NCI-H2081 treated with DMSO at 0.1 percent for 48 hours (cell line): Measurements from ENCODE around the gene TXNDC16.
A peak's percentile ranks its signal among the peaks of the same experiment; 100 is the strongest.
"Not testable (repeated sequence)": the region's sequence is repeated elsewhere in the genome, so short reads cannot be mapped to it uniquely, and the experiment has no call there.

Experiments
- DNase-seq: peaks from one replicate; lab custom pipeline; 2025; lab: John Stamatoyannopoulos, UW

The TXNDC16 gene

GRCh38 chr14:52552063-52552988, at the start of gene TXNDC16, which contains the start of gene GPR137C:
Gene TXNDC16, minus strand, starts transcription at chr14:52552505. Its CDS starts 8,948 bp downstream, at chr14:52543557.
Gene GPR137C, plus strand, starts transcription at chr14:52552836. Its CDS starts 312 bp downstream, at chr14:52553148.
- peak; percentile 97 for DNase-seq

GRCh38 chr14:52599974-52600373, 47.7 kb upstream of the TXNDC16 start:
- no peak for DNase-seq

- no peak for DNase-seq
Measured at GRCh38 chr14:52598568-52598967, 46.3 kb upstream of the TXNDC16 start.

- no peak for DNase-seq
Measured at GRCh38 chr14:52596861-52597260, 44.6 kb upstream of the TXNDC16 start.

- no peak for DNase-seq
Measured at GRCh38 chr14:52596320-52596719, 44.0 kb upstream of the TXNDC16 start.

- no peak for DNase-seq
Measured at GRCh38 chr14:52590318-52590717, 38.0 kb upstream of the TXNDC16 start.

GRCh38 chr14:52589646-52590045, 37.3 kb upstream of the TXNDC16 start:
- no peak for DNase-seq

- DNase-seq = no peak
Measured at GRCh38 chr14:52583544-52583943, 31.2 kb upstream of the TXNDC16 start.

GRCh38 chr14:52575858-52576257, 23.6 kb upstream of the TXNDC16 start:
- DNase-seq = no peak

- DNase-seq = not testable (repeated sequence)
Measured at GRCh38 chr14:52568454-52568853, 16.1 kb upstream of the TXNDC16 start.

GRCh38 chr14:52563120-52563519, 10.8 kb upstream of the TXNDC16 start:
- no peak for DNase-seq

GRCh38 chr14:52558688-52559087, 6.4 kb upstream of the TXNDC16 start:
- no peak for DNase-seq

GRCh38 chr14:52553671-52554575, 1.6 kb upstream of the TXNDC16 start:
- DNase-seq = peak; percentile 60

GRCh38 chr14:52553002-52553670, 831 bp upstream of the TXNDC16 start:
- no peak for DNase-seq

GRCh38 chr14:52551696-52552062, 626 bp downstream of the TXNDC16 start:
- peak; percentile 10 for DNase-seq

GRCh38 chr14:52551205-52551604, 1.1 kb downstream of the TXNDC16 start:
- DNase-seq = no peak

- DNase-seq = no peak
Measured at GRCh38 chr14:52550661-52551060, 1.6 kb downstream of the TXNDC16 start.

- no peak for DNase-seq
Measured at GRCh38 chr14:52547526-52547925, 4.8 kb downstream of the TXNDC16 start.

GRCh38 chr14:52547027-52547426, 5.3 kb downstream of the TXNDC16 start:
- no peak for DNase-seq

- no peak for DNase-seq
Measured at GRCh38 chr14:52546318-52546670, 6.0 kb downstream of the TXNDC16 start.

GRCh38 chr14:52545584-52546317, 6.6 kb downstream of the TXNDC16 start:
- no peak for DNase-seq
